ENCODE data around the gene CCDC107. TPM values are rescaled to one million over a fixed set of nuclear protein-coding genes. Genes with fewer than 3 reads are reported as not detected.
A peak's percentile ranks its signal among the peaks of the same experiment; 100 is the strongest.

CCDC107 gene
- total and polyA plus RNA-seq, 4 donors = 5.4 to 20.2 (median 10.4) TPM

DNA sequence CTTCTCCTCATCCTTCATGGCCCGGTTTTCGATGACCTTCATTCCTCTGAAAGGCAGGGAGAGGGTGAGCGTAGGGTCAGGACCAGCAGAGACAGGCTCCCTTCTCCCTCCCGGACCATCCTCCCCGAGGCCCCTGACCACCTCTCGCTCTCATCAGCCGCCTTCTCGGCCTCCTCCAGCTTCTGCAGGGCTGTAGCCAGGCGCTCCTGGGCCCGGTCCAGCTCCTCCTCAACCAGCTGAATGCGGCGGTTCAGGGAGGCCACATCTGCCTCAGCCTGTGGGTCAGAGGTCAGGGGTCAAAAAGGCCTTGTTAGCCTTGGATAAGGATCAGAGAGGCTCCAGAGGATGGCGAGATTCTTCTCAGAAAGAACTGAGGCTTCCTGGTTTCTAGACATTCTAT, 27.4 kb downstream of the CCDC107 start:
- H3K9ac ChIP-seq (ENCODE audit: low read depth in 1 of 2, low read length in 2 of 2) = no peak overlapping the region
- TF ChIP-seq RXRA (IDR thresholded peaks at IDR 0.05) (no peak), YY1 (IDR thresholded peaks at IDR 0.05) (no peak), NR2F2 (IDR thresholded peaks at IDR 0.05) (peak; percentile 71), SP1 (IDR thresholded peaks at IDR 0.05) (no peak), EGR1 (IDR thresholded peaks at IDR 0.05; ENCODE audit: low read depth in 2 of 2) (no peak)
- TF ChIP-seq, protein P1, sequence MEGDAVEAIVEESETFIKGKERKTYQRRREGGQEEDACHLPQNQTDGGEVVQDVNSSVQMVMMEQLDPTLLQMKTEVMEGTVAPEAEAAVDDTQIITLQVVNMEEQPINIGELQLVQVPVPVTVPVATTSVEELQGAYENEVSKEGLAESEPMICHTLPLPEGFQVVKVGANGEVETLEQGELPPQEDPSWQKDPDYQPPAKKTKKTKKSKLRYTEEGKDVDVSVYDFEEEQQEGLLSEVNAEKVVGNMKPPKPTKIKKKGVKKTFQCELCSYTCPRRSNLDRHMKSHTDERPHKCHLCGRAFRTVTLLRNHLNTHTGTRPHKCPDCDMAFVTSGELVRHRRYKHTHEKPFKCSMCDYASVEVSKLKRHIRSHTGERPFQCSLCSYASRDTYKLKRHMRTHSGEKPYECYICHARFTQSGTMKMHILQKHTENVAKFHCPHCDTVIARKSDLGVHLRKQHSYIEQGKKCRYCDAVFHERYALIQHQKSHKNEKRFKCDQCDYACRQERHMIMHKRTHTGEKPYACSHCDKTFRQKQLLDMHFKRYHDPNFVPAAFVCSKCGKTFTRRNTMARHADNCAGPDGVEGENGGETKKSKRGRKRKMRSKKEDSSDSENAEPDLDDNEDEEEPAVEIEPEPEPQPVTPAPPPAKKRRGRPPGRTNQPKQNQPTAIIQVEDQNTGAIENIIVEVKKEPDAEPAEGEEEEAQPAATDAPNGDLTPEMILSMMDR (IDR thresholded peaks at IDR 0.05; ENCODE audit: low read depth, low read length, missing input control) = no peak
- H3K27me3 ChIP-seq (ENCODE audit: control insufficient read depth in 4 of 4, insufficient read depth in 4 of 4, low read length in 3 of 4) = no peaks in the 10 kb centered on the region
- no peak overlapping the region for H3K4me3 ChIP-seq (ENCODE audit: low read depth in 1 of 3, low read length in 3 of 3)
- no peaks in the 10 kb centered on the region for H3K9me3 ChIP-seq (ENCODE audit: control insufficient read depth in 4 of 4, low read length in 3 of 4)
- H3K27ac ChIP-seq (ENCODE audit: low read depth in 1 of 2, low read length in 2 of 2) = no peak overlapping the region
- H3K4me1 ChIP-seq (ENCODE audit: control insufficient read depth in 4 of 4, insufficient read depth in 4 of 4, low read length in 3 of 4) = peaks cover 0 to 4% (median 2%) of the 10 kb centered on the region in 4 donors
- H3K36me3 ChIP-seq (ENCODE audit: control insufficient read depth in 4 of 4, insufficient read depth in 3 of 4, low read depth in 1 of 4, low read length in 3 of 4) = peaks cover 0 to 2% (median 0%) of the 10 kb centered on the region in 4 donors
- no peak for DNase-seq (ENCODE audit: low spot score)
- WGBS = 77% methylated on average over 13 of the region's 13 CpGs

DNA sequence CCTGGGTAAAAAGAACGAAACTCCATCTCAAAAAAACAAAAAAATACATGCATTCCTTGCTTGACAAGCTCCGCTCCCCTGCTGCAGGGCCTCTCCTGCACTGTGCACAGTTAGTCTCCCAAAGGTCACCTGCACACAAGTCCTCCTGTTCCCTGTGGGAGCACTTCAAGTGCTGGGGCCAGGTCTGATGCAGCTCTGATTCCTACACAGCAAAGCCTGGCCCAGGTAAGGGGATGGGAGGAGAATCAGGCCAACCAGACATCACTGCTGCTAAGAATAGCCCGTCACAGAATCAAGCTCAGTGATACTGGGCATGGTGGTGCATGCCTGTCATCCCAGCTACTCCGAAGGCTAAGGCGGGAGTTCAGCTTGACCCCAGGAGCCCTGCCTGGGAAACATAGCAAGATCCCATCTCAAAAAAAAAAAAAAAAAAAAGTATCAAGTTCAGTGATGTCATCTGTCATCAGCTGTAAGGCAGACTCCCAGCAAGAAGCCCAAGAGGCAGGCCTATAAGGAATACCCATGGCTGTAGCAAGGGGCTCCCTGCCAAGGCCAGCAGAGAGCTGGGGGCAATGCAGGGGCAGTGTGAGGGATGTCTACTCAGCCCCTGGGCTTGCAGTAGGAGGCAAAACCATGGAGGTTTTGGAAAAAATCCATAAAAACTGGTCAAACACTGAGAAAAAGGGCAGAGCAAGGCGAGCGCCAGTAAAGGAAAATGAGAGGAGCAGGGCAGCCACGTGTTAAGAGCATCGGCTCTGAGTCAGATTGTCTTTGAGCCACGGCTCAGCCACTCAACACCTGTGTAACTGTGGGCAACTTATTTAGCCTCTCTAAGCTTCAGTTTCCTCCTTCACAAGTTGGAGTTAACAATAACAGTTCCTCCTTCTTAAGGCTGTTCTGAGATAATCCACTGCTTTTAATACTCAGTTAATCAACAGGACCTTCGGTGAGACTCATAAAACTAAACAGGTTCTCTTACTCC, 28.4 kb downstream of the CCDC107 start:
- DNase-seq (ENCODE audit: low spot score) = no peak
- no peaks in the 10 kb centered on the region for H3K27me3 ChIP-seq (ENCODE audit: control insufficient read depth in 4 of 4, insufficient read depth in 4 of 4, low read length in 3 of 4)
- 88% methylated on average over 11 of the region's 11 CpGs for WGBS
- H3K4me1 ChIP-seq (ENCODE audit: control insufficient read depth in 4 of 4, insufficient read depth in 4 of 4, low read length in 3 of 4) = peaks cover 0 to 10% (median 5%) of the 10 kb centered on the region in 4 donors
- H3K27ac ChIP-seq (ENCODE audit: low read depth in 1 of 2, low read length in 2 of 2) = no peak overlapping the region
- no peak for TF ChIP-seq GABPA (IDR thresholded peaks at IDR 0.05 in 1 of 2, conservative IDR thresholded peaks at IDR 0.05 in 1 of 2)
- no peak for TF ChIP-seq YY1 (IDR thresholded peaks at IDR 0.05)
- TF ChIP-seq, protein P2, sequence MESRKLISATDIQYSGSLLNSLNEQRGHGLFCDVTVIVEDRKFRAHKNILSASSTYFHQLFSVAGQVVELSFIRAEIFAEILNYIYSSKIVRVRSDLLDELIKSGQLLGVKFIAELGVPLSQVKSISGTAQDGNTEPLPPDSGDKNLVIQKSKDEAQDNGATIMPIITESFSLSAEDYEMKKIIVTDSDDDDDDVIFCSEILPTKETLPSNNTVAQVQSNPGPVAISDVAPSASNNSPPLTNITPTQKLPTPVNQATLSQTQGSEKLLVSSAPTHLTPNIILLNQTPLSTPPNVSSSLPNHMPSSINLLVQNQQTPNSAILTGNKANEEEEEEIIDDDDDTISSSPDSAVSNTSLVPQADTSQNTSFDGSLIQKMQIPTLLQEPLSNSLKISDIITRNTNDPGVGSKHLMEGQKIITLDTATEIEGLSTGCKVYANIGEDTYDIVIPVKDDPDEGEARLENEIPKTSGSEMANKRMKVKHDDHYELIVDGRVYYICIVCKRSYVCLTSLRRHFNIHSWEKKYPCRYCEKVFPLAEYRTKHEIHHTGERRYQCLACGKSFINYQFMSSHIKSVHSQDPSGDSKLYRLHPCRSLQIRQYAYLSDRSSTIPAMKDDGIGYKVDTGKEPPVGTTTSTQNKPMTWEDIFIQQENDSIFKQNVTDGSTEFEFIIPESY (IDR thresholded peaks at IDR 0.05) = no peak
- no peak for TF ChIP-seq NR2F2 (IDR thresholded peaks at IDR 0.05)
- no peak for TF ChIP-seq TAF1 (conservative IDR thresholded peaks at IDR 0.05)
- TF ChIP-seq HNF4G (IDR thresholded peaks at IDR 0.05) = no peak
- TF ChIP-seq, protein P1 (IDR thresholded peaks at IDR 0.05; ENCODE audit: low read depth, low read length, missing input control) = no peak
- TF ChIP-seq FOXA2 (IDR thresholded peaks at IDR 0.05) = no peak
- TF ChIP-seq, protein P3, sequence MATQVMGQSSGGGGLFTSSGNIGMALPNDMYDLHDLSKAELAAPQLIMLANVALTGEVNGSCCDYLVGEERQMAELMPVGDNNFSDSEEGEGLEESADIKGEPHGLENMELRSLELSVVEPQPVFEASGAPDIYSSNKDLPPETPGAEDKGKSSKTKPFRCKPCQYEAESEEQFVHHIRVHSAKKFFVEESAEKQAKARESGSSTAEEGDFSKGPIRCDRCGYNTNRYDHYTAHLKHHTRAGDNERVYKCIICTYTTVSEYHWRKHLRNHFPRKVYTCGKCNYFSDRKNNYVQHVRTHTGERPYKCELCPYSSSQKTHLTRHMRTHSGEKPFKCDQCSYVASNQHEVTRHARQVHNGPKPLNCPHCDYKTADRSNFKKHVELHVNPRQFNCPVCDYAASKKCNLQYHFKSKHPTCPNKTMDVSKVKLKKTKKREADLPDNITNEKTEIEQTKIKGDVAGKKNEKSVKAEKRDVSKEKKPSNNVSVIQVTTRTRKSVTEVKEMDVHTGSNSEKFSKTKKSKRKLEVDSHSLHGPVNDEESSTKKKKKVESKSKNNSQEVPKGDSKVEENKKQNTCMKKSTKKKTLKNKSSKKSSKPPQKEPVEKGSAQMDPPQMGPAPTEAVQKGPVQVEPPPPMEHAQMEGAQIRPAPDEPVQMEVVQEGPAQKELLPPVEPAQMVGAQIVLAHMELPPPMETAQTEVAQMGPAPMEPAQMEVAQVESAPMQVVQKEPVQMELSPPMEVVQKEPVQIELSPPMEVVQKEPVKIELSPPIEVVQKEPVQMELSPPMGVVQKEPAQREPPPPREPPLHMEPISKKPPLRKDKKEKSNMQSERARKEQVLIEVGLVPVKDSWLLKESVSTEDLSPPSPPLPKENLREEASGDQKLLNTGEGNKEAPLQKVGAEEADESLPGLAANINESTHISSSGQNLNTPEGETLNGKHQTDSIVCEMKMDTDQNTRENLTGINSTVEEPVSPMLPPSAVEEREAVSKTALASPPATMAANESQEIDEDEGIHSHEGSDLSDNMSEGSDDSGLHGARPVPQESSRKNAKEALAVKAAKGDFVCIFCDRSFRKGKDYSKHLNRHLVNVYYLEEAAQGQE (IDR thresholded peaks at IDR 0.05) = no peak
- TF ChIP-seq RAD21 (IDR thresholded peaks at IDR 0.05) = no peak
- TF ChIP-seq JUND (IDR thresholded peaks at IDR 0.05) = no peak
- TF ChIP-seq SP1 (IDR thresholded peaks at IDR 0.05) = no peak
- no peak for TF ChIP-seq EGR1 (IDR thresholded peaks at IDR 0.05; ENCODE audit: low read depth in 2 of 2)
- TF ChIP-seq, protein P4, sequence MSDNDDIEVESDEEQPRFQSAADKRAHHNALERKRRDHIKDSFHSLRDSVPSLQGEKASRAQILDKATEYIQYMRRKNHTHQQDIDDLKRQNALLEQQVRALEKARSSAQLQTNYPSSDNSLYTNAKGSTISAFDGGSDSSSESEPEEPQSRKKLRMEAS (IDR thresholded peaks at IDR 0.05) = no peak
- TF ChIP-seq, protein P5, sequence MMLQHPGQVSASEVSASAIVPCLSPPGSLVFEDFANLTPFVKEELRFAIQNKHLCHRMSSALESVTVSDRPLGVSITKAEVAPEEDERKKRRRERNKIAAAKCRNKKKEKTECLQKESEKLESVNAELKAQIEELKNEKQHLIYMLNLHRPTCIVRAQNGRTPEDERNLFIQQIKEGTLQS (IDR thresholded peaks at IDR 0.05) = no peak
- no peak for TF ChIP-seq HNF4A (conservative IDR thresholded peaks at IDR 0.05)
- TF ChIP-seq FOXA1 (IDR thresholded peaks at IDR 0.05) = no peak
- TF ChIP-seq RXRA (IDR thresholded peaks at IDR 0.05) = no peak
- peaks cover 0 to 2% (median 0%) of the 10 kb centered on the region in 4 donors for H3K36me3 ChIP-seq (ENCODE audit: control insufficient read depth in 4 of 4, insufficient read depth in 3 of 4, low read depth in 1 of 4, low read length in 3 of 4)
- H3K9me3 ChIP-seq (ENCODE audit: control insufficient read depth in 4 of 4, low read length in 3 of 4) = no peaks in the 10 kb centered on the region
- no peak overlapping the region for H3K9ac ChIP-seq (ENCODE audit: low read depth in 1 of 2, low read length in 2 of 2)
- H3K4me3 ChIP-seq (ENCODE audit: low read depth in 1 of 3, low read length in 3 of 3) = no peak overlapping the region
